GM12864 (cell line): ENCODE results near the gene NDC80.

Source experiments
- DNase-seq: peaks from one replicate; pipeline ENCODE4 v3.0.0-alpha.2; 2011; ENCODE audit warnings: low read depth
- H3K4me3 ChIP-seq: 2 replicates; pipeline ENCODE4 v1.5.1; 2011; ENCODE audit warnings: mild to moderate bottlenecking, low read depth, low read length, control low read depth
- TF ChIP-seq, protein P1 (sequence below): IDR thresholded peaks from 2 replicates; pipeline ENCODE4 v1.5.1; 2011; ENCODE audit warnings: low read depth, mild to moderate bottlenecking, moderate library complexity, low read length, control low read depth, inconsistent platforms; ENCODE audit errors: missing control alignments

Gene NDC80

DNA sequence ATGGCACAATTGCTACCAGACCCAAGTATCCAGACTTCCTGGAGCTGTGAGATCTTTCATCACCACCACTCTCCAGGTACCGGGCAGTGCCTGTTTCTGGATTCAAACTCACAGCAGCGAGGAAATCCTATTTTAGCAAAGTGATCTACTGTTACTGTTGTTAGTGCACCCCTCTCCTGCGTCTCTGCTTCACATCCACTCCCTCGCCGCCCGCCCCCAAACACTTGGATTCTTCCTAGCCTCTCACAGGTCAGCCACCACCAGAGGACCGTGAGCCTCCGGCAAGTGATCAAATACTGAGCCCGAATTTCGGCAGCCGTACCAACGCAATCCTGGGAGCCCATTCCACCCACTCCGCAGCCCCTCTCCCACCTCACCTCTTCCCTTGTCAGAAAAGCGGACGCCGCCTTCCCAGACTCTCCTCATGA is 571 bp upstream of the NDC80 start:
- DNase-seq, result no peak
- TF ChIP-seq, protein P1, sequence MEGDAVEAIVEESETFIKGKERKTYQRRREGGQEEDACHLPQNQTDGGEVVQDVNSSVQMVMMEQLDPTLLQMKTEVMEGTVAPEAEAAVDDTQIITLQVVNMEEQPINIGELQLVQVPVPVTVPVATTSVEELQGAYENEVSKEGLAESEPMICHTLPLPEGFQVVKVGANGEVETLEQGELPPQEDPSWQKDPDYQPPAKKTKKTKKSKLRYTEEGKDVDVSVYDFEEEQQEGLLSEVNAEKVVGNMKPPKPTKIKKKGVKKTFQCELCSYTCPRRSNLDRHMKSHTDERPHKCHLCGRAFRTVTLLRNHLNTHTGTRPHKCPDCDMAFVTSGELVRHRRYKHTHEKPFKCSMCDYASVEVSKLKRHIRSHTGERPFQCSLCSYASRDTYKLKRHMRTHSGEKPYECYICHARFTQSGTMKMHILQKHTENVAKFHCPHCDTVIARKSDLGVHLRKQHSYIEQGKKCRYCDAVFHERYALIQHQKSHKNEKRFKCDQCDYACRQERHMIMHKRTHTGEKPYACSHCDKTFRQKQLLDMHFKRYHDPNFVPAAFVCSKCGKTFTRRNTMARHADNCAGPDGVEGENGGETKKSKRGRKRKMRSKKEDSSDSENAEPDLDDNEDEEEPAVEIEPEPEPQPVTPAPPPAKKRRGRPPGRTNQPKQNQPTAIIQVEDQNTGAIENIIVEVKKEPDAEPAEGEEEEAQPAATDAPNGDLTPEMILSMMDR, result no peak
- H3K4me3 ChIP-seq, result peak overlapping the region; percentile 75

DNA sequence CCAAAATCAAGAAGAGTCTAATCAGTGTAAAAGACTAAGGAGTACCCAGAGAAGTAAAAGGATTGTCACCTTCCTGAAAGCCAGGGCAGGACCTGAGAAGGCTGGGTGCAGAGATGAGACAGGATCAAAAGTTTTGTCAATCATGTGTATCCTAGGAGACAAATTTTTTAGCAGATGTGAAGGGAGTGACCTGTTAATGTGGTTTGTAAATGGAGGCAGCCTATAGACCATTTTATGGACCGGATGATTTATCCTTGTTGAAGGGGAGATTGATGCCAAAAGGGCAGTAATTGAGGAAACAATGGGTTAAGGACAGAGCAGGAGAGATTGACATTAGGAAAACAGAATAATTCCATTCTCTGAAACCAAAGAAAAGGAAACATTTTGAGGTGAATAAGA is 813 bp downstream of the NDC80 start:
- TF ChIP-seq, protein P1, result no peak
- peak overlapping the region; percentile 75 for H3K4me3 ChIP-seq
- DNase-seq, result no peak

DNA sequence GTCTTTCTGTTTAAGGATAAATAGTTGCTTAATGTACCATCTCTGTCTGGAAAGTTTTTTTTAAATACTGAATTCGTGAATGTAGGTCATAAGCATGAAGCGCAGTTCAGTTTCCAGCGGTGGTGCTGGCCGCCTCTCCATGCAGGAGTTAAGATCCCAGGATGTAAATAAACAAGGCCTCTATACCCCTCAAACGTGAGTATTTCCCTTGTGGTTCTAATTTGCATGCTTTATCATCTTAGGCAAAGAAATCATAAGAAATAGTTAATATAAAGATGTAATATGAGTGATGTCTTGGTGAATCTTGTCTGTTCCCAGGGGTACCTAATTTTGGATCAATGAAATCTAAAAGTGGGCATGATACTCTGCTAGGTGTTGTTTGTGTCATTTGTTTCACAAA is 1.5 kb downstream of the NDC80 start:
- TF ChIP-seq, protein P1, result no peak
- H3K4me3 ChIP-seq, result peak overlapping the region; percentile 75
- no peak for DNase-seq

DNA sequence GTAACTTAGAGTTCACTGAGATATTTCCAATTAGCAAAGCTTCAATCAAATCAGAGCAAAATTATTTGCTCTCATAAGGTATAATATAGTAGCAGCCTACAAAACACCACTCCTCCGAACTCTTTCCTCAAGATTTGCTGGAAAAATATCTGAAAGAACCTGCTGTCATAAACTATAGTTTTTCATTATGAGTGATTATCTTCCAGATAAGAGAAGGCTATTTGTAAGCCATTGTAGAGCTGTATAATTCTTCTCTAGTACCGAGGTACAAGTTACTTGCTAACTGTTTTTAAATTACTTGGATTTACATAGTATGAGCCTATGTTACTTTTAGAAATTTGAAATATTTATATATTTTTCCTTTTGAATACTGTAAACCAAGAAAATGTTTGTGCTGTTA is 2.1 kb downstream of the NDC80 start:
- TF ChIP-seq, protein P1, result no peak
- H3K4me3 ChIP-seq, result peak overlapping the region; percentile 75; the same call in 1 of the 2 replicates
- DNase-seq, result no peak

DNA sequence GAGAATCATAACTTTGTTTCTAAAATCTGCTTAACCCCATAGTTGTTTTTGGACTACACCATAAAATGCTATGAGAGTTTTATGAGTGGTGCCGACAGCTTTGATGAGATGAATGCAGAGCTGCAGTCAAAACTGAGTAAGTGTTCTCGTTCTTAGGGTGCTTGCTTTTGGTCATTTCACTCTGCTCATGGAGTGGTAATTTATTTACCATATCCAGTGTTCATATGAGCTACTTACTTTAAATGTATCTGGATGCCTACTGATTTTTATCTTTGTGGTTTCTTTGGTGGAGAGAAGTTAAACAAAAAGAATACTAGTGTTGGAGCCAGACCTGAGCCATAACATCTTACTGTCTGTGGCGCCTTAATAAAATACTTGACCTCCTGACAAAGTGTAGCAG is 16.4 kb downstream of the NDC80 start:
- TF ChIP-seq, protein P1, result no peak
- DNase-seq, result no peak
- H3K4me3 ChIP-seq, result no peak overlapping the region

DNA sequence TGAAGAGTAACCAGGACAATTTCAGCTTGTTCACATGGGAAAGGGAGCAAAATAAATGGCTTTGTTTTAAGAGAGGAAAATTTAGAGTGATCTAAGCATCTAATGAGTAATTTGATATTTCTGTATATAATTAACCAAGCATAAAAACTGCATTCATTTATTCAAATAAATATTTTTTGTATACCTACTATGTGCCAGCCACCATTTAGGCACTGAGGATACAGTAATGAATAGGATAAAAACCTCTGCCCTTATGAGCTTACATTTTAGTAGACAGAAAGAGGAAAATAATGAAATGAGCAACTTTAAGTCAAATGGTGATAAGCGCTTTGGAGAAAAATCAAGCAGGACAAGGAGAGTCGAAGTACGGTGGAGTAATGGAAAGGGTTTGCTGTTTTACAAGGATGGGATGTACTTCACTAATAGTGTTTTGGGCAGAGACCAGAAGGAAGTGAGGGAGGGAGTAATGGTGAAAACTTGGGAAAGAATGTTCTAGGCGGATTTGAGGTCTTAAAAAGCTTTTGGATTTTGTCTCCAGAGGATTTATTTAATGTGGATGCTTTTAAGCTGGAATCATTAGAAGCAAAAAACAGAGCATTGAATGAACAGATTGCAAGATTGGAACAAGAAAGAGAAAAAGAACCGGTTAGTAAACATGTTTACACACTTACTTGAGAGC is 17.4 kb downstream of the NDC80 start:
- DNase-seq, result no peak
- TF ChIP-seq, protein P1, result no peak
- no peak overlapping the region for H3K4me3 ChIP-seq
